KOPT-K1 (cell line): Measurements from ENCODE around the gene LYPD5.

Source experiments
- H3K27ac ChIP-seq: fragments of 200-600 bp; sonication (generic); 2 replicates; pipeline ENCODE4 v1.5.1; 2016; ENCODE audit warnings: antibody characterized with exemption, mild to moderate bottlenecking, low read depth, low read length; ENCODE audit not compliant: poor library complexity, severe bottlenecking
- H3K36me3 ChIP-seq: fragments of 200-600 bp; sonication (generic); 2 replicates; pipeline ENCODE4 v1.5.1; 2017; ENCODE audit warnings: antibody characterized with exemption, mild to moderate bottlenecking, low read length, moderate library complexity; ENCODE audit not compliant: insufficient read depth
- H3K9me3 ChIP-seq: fragments of 200-600 bp; sonication (generic); 2 replicates; pipeline ENCODE4 v1.5.1; 2017; ENCODE audit warnings: antibody characterized with exemption, low read length, mild to moderate bottlenecking; ENCODE audit not compliant: insufficient read depth, poor library complexity, severe bottlenecking

LYPD5 gene

GRCh38 chr19:43755256-43755801 lies 46.9 kb downstream of the LYPD5 start:
- Histone ChIP-seq H3K27ac (peak overlapping the region; percentile 99), H3K9me3 (no peaks in the 10 kb centered on the region), H3K36me3 (peaks cover 25% of the 10 kb centered on the region)

- Histone ChIP-seq H3K27ac (peak within 1 kb of the TSS; percentile 99), H3K36me3 (peaks cover 31% of the 10 kb centered on the region), H3K9me3 (no peaks in the 10 kb centered on the region)
These were observed 47.6 kb downstream of the LYPD5 start, which contains the start of gene SMG9 for GRCh38 chr19:43754503-43755255. TSS of gene SMG9 (minus strand) at chr19:43754962. CDS start at chr19:43750741, 4,221 bp downstream.

GRCh38 chr19:43754253-43754502 lies 48.1 kb downstream of the LYPD5 start:
- Histone ChIP-seq H3K36me3 (peaks cover 36% of the 10 kb centered on the region), H3K27ac (peak overlapping the region; percentile 99), H3K9me3 (no peaks in the 10 kb centered on the region)

- no peaks in the 10 kb centered on the region for H3K9me3 ChIP-seq
- H3K36me3 ChIP-seq, result peaks cover 54% of the 10 kb centered on the region
- no peak overlapping the region for H3K27ac ChIP-seq
These were observed 49.9 kb downstream of the LYPD5 start for GRCh38 chr19:43752287-43752875.

GRCh38 chr19:43751466-43752220 lies 50.6 kb downstream of the LYPD5 start:
- no peaks in the 10 kb centered on the region for H3K9me3 ChIP-seq
- H3K36me3 ChIP-seq, result peaks cover 62% of the 10 kb centered on the region
- no peak overlapping the region for H3K27ac ChIP-seq

GRCh38 chr19:43749898-43750297 lies 52.3 kb downstream of the LYPD5 start:
- peaks cover 79% of the 10 kb centered on the region for H3K36me3 ChIP-seq

GRCh38 chr19:43749152-43749551 lies 53.1 kb downstream of the LYPD5 start:
- H3K9me3 ChIP-seq, result no peaks in the 10 kb centered on the region
- H3K27ac ChIP-seq, result no peak overlapping the region
- H3K36me3 ChIP-seq, result peaks cover 87% of the 10 kb centered on the region

More at GRCh38 chr19:43749898-43750297, 52.3 kb downstream of the LYPD5 start:
- H3K9me3 ChIP-seq, result no peaks in the 10 kb centered on the region
- H3K27ac ChIP-seq, result no peak overlapping the region

GRCh38 chr19:43748685-43749084 lies 53.6 kb downstream of the LYPD5 start:
- no peaks in the 10 kb centered on the region for H3K9me3 ChIP-seq
- peaks cover 91% of the 10 kb centered on the region for H3K36me3 ChIP-seq
- H3K27ac ChIP-seq, result no peak overlapping the region

GRCh38 chr19:43748205-43748594 lies 54.0 kb downstream of the LYPD5 start:
- Histone ChIP-seq H3K27ac (no peak overlapping the region), H3K36me3 (peaks cover 96% of the 10 kb centered on the region), H3K9me3 (no peaks in the 10 kb centered on the region)

- Histone ChIP-seq H3K9me3 (no peaks in the 10 kb centered on the region), H3K36me3 (peaks cover 98% of the 10 kb centered on the region), H3K27ac (no peak overlapping the region)
These were observed 54.6 kb downstream of the LYPD5 start for GRCh38 chr19:43747557-43748204.
